ENCODE measurements around the gene GVQW3. TPM values are rescaled to one million over a fixed set of nuclear protein-coding genes. Genes with fewer than 3 reads are reported as not detected.

GVQW3 gene
- polyA plus RNA-seq, 3 donors, result 0.15 to 1.1 TPM; not detected in 1

DNA sequence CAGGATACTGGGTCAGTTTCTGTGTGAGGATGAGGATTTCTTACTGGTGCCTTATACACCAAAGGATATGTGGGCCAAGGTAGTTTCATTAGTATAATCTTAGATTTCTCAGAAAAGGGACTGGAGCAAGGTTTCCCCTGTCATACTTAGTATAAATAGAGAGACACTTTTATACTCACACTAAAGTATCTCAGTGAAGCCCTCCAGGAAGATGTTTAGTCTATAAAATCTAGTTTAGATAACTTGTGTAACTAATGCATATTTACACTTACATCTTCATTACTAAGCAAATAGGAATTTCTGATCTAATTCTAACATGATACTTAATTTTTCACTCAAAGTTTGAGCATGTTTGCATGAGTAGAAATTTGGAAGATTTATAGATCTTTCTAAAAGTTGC, 74.8 kb downstream of the GVQW3 start:
- H3K4me1 ChIP-seq (ENCODE audit: control insufficient read depth in 1 of 2, insufficient read depth in 2 of 2, low read length in 2 of 2), result peaks cover 4 to 6% of the 10 kb centered on the region in 2 donors
- H3K9me3 ChIP-seq (replicated peaks in 1 of 2; ENCODE audit: control insufficient read depth in 1 of 2, insufficient read depth in 1 of 2, low read length in 2 of 2), result no peaks in the 10 kb centered on the region
- no peak overlapping the region for H3K9ac ChIP-seq (ENCODE audit: insufficient read depth, low read length, poor library complexity, severe bottlenecking)
- no peak overlapping the region for H3K4me2 ChIP-seq (replicated peaks; ENCODE audit: extremely low read depth, low read length, poor library complexity, severe bottlenecking)
- no peak overlapping the region for H3K4me3 Mint-ChIP-seq
- TF ChIP-seq, protein P1, sequence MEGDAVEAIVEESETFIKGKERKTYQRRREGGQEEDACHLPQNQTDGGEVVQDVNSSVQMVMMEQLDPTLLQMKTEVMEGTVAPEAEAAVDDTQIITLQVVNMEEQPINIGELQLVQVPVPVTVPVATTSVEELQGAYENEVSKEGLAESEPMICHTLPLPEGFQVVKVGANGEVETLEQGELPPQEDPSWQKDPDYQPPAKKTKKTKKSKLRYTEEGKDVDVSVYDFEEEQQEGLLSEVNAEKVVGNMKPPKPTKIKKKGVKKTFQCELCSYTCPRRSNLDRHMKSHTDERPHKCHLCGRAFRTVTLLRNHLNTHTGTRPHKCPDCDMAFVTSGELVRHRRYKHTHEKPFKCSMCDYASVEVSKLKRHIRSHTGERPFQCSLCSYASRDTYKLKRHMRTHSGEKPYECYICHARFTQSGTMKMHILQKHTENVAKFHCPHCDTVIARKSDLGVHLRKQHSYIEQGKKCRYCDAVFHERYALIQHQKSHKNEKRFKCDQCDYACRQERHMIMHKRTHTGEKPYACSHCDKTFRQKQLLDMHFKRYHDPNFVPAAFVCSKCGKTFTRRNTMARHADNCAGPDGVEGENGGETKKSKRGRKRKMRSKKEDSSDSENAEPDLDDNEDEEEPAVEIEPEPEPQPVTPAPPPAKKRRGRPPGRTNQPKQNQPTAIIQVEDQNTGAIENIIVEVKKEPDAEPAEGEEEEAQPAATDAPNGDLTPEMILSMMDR (IDR thresholded peaks at IDR 0.05), result no peak
- peaks cover 0 to 1% (median 0%) of the 10 kb centered on the region in 3 donors for H3K27me3 Mint-ChIP-seq (ENCODE audit: low read depth in 3 of 3)
- intact Hi-C loops (cut with micrococcal nuclease), result loop anchor here in 1 of 2 donors (10.0 kb wide), 1 partner anchor 251 kb away; the partner anchor contains the start of gene WNT11
- H3K27me3 ChIP-seq (ENCODE audit: control insufficient read depth in 2 of 2, insufficient read depth in 2 of 2, low read length in 2 of 2), result no peaks in the 10 kb centered on the region
- no peak overlapping the region for H3K27ac ChIP-seq (ENCODE audit: low read depth in 1 of 2, low read length in 2 of 2)
- no peak overlapping the region for H3K4me3 ChIP-seq (replicated peaks in 1 of 3; ENCODE audit: low read depth in 2 of 3, low read length in 3 of 3)
- no peaks in the 10 kb centered on the region for H4K20me1 ChIP-seq (ENCODE audit: insufficient read depth, low read length)
- H3K9me3 Mint-ChIP-seq, result no peaks in the 10 kb centered on the region
- no peak overlapping the region for H3K27ac Mint-ChIP-seq
- peaks cover 63 to 87% of the 10 kb centered on the region in 2 donors for H3K36me3 ChIP-seq (replicated peaks in 1 of 2; ENCODE audit: control insufficient read depth in 1 of 2, insufficient read depth in 2 of 2, low read length in 2 of 2)
- peaks cover 55 to 63% of the 10 kb centered on the region in 2 donors for H3K36me3 Mint-ChIP-seq
- no peak for DNase-seq
- peaks cover 6% of the 10 kb centered on the region for H3K4me1 Mint-ChIP-seq
- no peaks in the 10 kb centered on the region for H3K79me2 ChIP-seq (ENCODE audit: insufficient read depth, low read length)
- no peak overlapping the region for H2AFZ ChIP-seq (ENCODE audit: insufficient read depth, low read depth, low read length, poor library complexity, severe bottlenecking)

DNA sequence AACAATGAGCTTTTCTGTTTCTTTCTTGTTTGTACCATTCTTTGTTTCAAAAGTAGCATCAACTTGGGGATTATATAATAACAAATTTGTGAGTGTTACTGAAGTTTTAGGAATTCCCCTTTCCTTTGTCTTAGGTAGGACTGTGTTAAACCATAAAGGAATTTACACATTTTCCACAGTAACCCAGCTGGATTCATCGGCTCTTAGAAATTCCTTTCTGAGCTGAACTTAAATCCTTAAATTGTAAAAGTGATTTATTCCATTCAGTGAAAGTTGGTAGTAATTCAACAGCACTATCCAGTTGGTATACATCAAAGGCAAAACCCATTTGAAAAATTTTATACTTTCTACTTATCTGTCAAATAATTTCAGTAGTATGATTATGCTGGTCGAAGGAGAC, 75.4 kb downstream of the GVQW3 start:
- H3K36me3 ChIP-seq (replicated peaks in 1 of 2; ENCODE audit: control insufficient read depth in 1 of 2, insufficient read depth in 2 of 2, low read length in 2 of 2), result peaks cover 60 to 81% of the 10 kb centered on the region in 2 donors
- TF ChIP-seq, protein P1 (IDR thresholded peaks at IDR 0.05), result no peak
- Mint-ChIP-seq H3K36me3 (peaks cover 53 to 60% of the 10 kb centered on the region in 2 donors), H3K27ac (no peak overlapping the region), H3K9me3 (no peaks in the 10 kb centered on the region), H3K27me3 (ENCODE audit: low read depth in 3 of 3) (peaks cover 0 to 1% (median 0%) of the 10 kb centered on the region in 3 donors), H3K4me3 (no peak overlapping the region), H3K4me1 (peaks cover 10% of the 10 kb centered on the region)
- H3K79me2 ChIP-seq (ENCODE audit: insufficient read depth, low read length), result no peaks in the 10 kb centered on the region
- H3K4me1 ChIP-seq (ENCODE audit: control insufficient read depth in 1 of 2, insufficient read depth in 2 of 2, low read length in 2 of 2), result peaks cover 5 to 11% of the 10 kb centered on the region in 2 donors
- no peaks in the 10 kb centered on the region for H3K27me3 ChIP-seq (ENCODE audit: control insufficient read depth in 2 of 2, insufficient read depth in 2 of 2, low read length in 2 of 2)
- H2AFZ ChIP-seq (ENCODE audit: insufficient read depth, low read depth, low read length, poor library complexity, severe bottlenecking), result no peak overlapping the region
- no peak overlapping the region for H3K4me3 ChIP-seq (replicated peaks in 1 of 3; ENCODE audit: low read depth in 2 of 3, low read length in 3 of 3)
- DNase-seq, result no peak
- no peak overlapping the region for H3K27ac ChIP-seq (ENCODE audit: low read depth in 1 of 2, low read length in 2 of 2)
- no peak overlapping the region for H3K9ac ChIP-seq (ENCODE audit: insufficient read depth, low read length, poor library complexity, severe bottlenecking)
- no peaks in the 10 kb centered on the region for H4K20me1 ChIP-seq (ENCODE audit: insufficient read depth, low read length)
- no peak overlapping the region for H3K4me2 ChIP-seq (replicated peaks; ENCODE audit: extremely low read depth, low read length, poor library complexity, severe bottlenecking)
- intact Hi-C loops (cut with micrococcal nuclease), result loop anchor here in 1 of 2 donors (10.0 kb wide), 1 partner anchor 252 kb away; the partner anchor contains the start of gene WNT11
- no peaks in the 10 kb centered on the region for H3K9me3 ChIP-seq (replicated peaks in 1 of 2; ENCODE audit: control insufficient read depth in 1 of 2, insufficient read depth in 1 of 2, low read length in 2 of 2)
- no CpG with 5 or more reads among the region's 2 CpGs for WGBS (ENCODE audit: insufficient coverage)

Small RNAs within 50 kb of the gene (small RNA-seq; reads per million reads assigned to genes)
- not detected for gene RF00019 (ENCODE audit: insufficient read length, low read depth)

Other genes starting within 250 kb of the GVQW3 start
- gene WNT11, start 174.8 kb upstream of the GVQW3 start, polyA plus RNA-seq, result under 1 TPM; 0.09 to 0.24 (median 0.21) TPM
- 10 to 100 TPM; 18.3 to 22.5 (median 20.0) TPM for gene THAP12, start 191 bp upstream of the GVQW3 start, polyA plus RNA-seq
- 10 to 100 TPM in 1 of 3 donors, 1 to 10 TPM in 2; 9.2 to 31.3 (median 9.4) TPM for gene EMSY, start 63.7 kb downstream of the GVQW3 start, polyA plus RNA-seq